GM18909 (cell line): ENCODE results near the gene RHOA.
"Not testable (repeated sequence)": the region's sequence is repeated elsewhere in the genome, so short reads cannot be mapped to it uniquely, and the experiment has no call there.

Experiments used
- ATAC-seq: cut with Tn5 transposase; IDR thresholded peaks from one replicate; pipeline ENCODE4 v1.9.1; 2021; ENCODE audit warnings: mild to moderate bottlenecking; ENCODE audit not compliant: unreplicated experiment, poor library complexity

The RHOA gene

GRCh38 chr3:49371946-49372345, 39.8 kb downstream of the RHOA start:
- ATAC-seq: no peak

- ATAC-seq: no peak
These were observed 41.0 kb downstream of the RHOA start for GRCh38 chr3:49370585-49371290.

- no peak for ATAC-seq
These were observed 49.2 kb downstream of the RHOA start for GRCh38 chr3:49362561-49362960.

- no peak for ATAC-seq
These were observed 52.2 kb downstream of the RHOA start for GRCh38 chr3:49359623-49360022.

GRCh38 chr3:49358884-49359225, 52.9 kb downstream of the RHOA start:
- ATAC-seq: no peak

GRCh38 chr3:49358217-49358883, 53.4 kb downstream of the RHOA start, which contains the start of gene GPX1:
GPX1 (minus strand) TSS chr3:49358353; CDS start chr3:49358278, 75 bp downstream.
- peak; percentile 85 for ATAC-seq

GRCh38 chr3:49357443-49358216, 54.1 kb downstream of the RHOA start:
- ATAC-seq: peak; percentile 27

GRCh38 chr3:49357095-49357442, 54.7 kb downstream of the RHOA start:
- ATAC-seq: not testable (repeated sequence)

- ATAC-seq: no peak
These were observed 58.8 kb downstream of the RHOA start for GRCh38 chr3:49352890-49353421.

GRCh38 chr3:49352281-49352680, 59.5 kb downstream of the RHOA start:
- ATAC-seq: no peak

- no peak for ATAC-seq
These were observed 60.2 kb downstream of the RHOA start for GRCh38 chr3:49351521-49352011.

GRCh38 chr3:49349348-49350114, 62.2 kb downstream of the RHOA start:
- no peak for ATAC-seq

- not testable (repeated sequence) for ATAC-seq
These were observed 63.4 kb downstream of the RHOA start for GRCh38 chr3:49348361-49348760.

- ATAC-seq: no peak
These were observed 65.0 kb downstream of the RHOA start for GRCh38 chr3:49346797-49347251.

GRCh38 chr3:49343163-49343562, 68.6 kb downstream of the RHOA start:
- ATAC-seq: no peak

GRCh38 chr3:49341996-49342395, 69.8 kb downstream of the RHOA start:
- ATAC-seq: no peak

- peak; percentile 88 for ATAC-seq
These were observed 71.6 kb downstream of the RHOA start, which contains the start of gene USP4 for GRCh38 chr3:49339941-49340800. USP4 (minus strand) TSS chr3:49340053; CDS start chr3:49340024, 29 bp downstream.

GRCh38 chr3:49339581-49339940, 72.2 kb downstream of the RHOA start:
- ATAC-seq: peak; percentile 11
